Activated B cell treated with CpG ODN at 0.5 μM for 24 hours (primary cell): ENCODE measurements around the gene UBE2E1. TPM values are rescaled to one million over a fixed set of nuclear protein-coding genes. Genes with fewer than 3 reads are reported as not detected.

Source experiments
- ATAC-seq: fragments of 200-7000 bp; cut with Tn5 transposase; one replicate; pipeline ENCODE4 v1.10.0; 2021; ENCODE audit warnings: low read depth, mild to moderate bottlenecking, moderate library complexity
- CTCF ChIA-PET: fragments of 350-600 bp; sonication (Branson Sonifier 250); formaldehyde crosslinking; loops from one replicate; lab custom pipeline; 2021; ENCODE audit warnings: antibody characterized with exemption; lab: Charles Lee
- POLR2A ChIA-PET: fragments of 350-600 bp; sonication (Branson Sonifier 250); formaldehyde crosslinking; loops from one replicate; lab custom pipeline; 2021; ENCODE audit warnings: antibody characterized with exemption; lab: Charles Lee
- DNase-seq: peaks from one replicate; pipeline ENCODE4 v3.0.0; 2022
- H3K27ac Mint-ChIP-seq: one replicate; pipeline ENCODE4 v1.8.0; 2020; ENCODE audit warnings: mixed read lengths
- H3K27me3 Mint-ChIP-seq: one replicate; pipeline ENCODE4 v1.8.0; 2021; ENCODE audit warnings: mixed read lengths
- H3K36me3 Mint-ChIP-seq: one replicate; pipeline ENCODE4 v1.8.0; 2021; ENCODE audit warnings: low read depth, mixed read lengths
- H3K4me1 Mint-ChIP-seq: one replicate; pipeline ENCODE4 v1.8.0; 2021; ENCODE audit warnings: mixed read lengths
- H3K4me3 Mint-ChIP-seq: one replicate; pipeline ENCODE4 v1.8.0; 2020; ENCODE audit warnings: mild to moderate bottlenecking, mixed read lengths
- H3K9me3 Mint-ChIP-seq: one replicate; pipeline ENCODE4 v1.8.0; 2020; ENCODE audit warnings: mixed read lengths
- CTCF ChIP-seq: fragments of 200-600 bp; IDR thresholded peaks from one replicate; pipeline ENCODE4 v1.8.0; 2022; ENCODE audit warnings: antibody characterized with exemption, mild to moderate bottlenecking
- intact Hi-C: fragments of 100-400 bp; cut with micrococcal nuclease; formaldehyde crosslinking; loops from one replicate; pipeline ENCODE4 v1.15.1; 2024
- total RNA-seq: library from RNA; stranded (reverse); gene quantifications from 2 replicates; pipeline ENCODE4 v1.2.3, GENCODE V29; 2022

Gene UBE2E1
- total RNA-seq, 1 donor from 2014 or later, result 85.2 TPM

GRCh38 chr3:23791678-23792077, 14.1 kb upstream of the UBE2E1 start:
- no peak for TF ChIP-seq CTCF
- Mint-ChIP-seq H3K4me1 (no peaks in the 10 kb centered on the region), H3K36me3 (no peaks in the 10 kb centered on the region), H3K27me3 (no peaks in the 10 kb centered on the region), H3K9me3 (no peaks in the 10 kb centered on the region), H3K27ac (no peak overlapping the region), H3K4me3 (no peak overlapping the region)
- POLR2A ChIA-PET, result interaction anchor here (0.6 kb wide), 2 partner anchors 25 to 132 kb away, joined by 3 to 4 read pairs; no protein-coding TSS in a partner anchor
- intact Hi-C loops, result no loop called here
- CTCF ChIA-PET, result no interaction called here
- DNase-seq (no peak), ATAC-seq (no peak)

- intact Hi-C loops, result no loop called here
- ChIA-PET POLR2A (interaction anchor here (0.6 kb wide), 2 partner anchors 47 to 631 kb away, joined by 3 read pairs; no protein-coding TSS in a partner anchor), CTCF (no interaction called here)
- Mint-ChIP-seq H3K27ac (no peak overlapping the region), H3K27me3 (no peaks in the 10 kb centered on the region), H3K4me1 (no peaks in the 10 kb centered on the region), H3K4me3 (no peak overlapping the region), H3K9me3 (no peaks in the 10 kb centered on the region), H3K36me3 (no peaks in the 10 kb centered on the region)
- no peak for TF ChIP-seq CTCF
- ATAC-seq (no peak), DNase-seq (no peak)
Measured at GRCh38 chr3:23793528-23794134, 12.1 kb upstream of the UBE2E1 start.

- DNase-seq, result no peak
- no peak overlapping the region for H3K4me3 Mint-ChIP-seq
- H3K4me1 Mint-ChIP-seq, result no peaks in the 10 kb centered on the region
- intact Hi-C loops, result no loop called here
- no peaks in the 10 kb centered on the region for H3K9me3 Mint-ChIP-seq
- no peaks in the 10 kb centered on the region for H3K27me3 Mint-ChIP-seq
- ChIA-PET CTCF (no interaction called here), POLR2A (no interaction called here)
- no peak overlapping the region for H3K27ac Mint-ChIP-seq
- TF ChIP-seq CTCF, result no peak
- no peaks in the 10 kb centered on the region for H3K36me3 Mint-ChIP-seq
- ATAC-seq, result no peak
Measured at GRCh38 chr3:23795096-23795495, 10.7 kb upstream of the UBE2E1 start.

GRCh38 chr3:23796518-23796917, 9.2 kb upstream of the UBE2E1 start:
- no peak for TF ChIP-seq CTCF
- H3K4me3 Mint-ChIP-seq, result no peak overlapping the region
- no peaks in the 10 kb centered on the region for H3K9me3 Mint-ChIP-seq
- ATAC-seq, result no peak
- intact Hi-C loops, result no loop called here
- no peak for DNase-seq
- POLR2A ChIA-PET, result no interaction called here
- H3K27ac Mint-ChIP-seq, result no peak overlapping the region
- H3K36me3 Mint-ChIP-seq, result no peaks in the 10 kb centered on the region
- CTCF ChIA-PET, result interaction anchor here (0.6 to 0.8 kb wide), 2 partner anchors 17 to 135 kb away, joined by 3 to 4 read pairs; no protein-coding TSS in a partner anchor
- H3K4me1 Mint-ChIP-seq, result no peaks in the 10 kb centered on the region
- H3K27me3 Mint-ChIP-seq, result no peaks in the 10 kb centered on the region

- Mint-ChIP-seq H3K36me3 (no peaks in the 10 kb centered on the region), H3K4me3 (no peak overlapping the region), H3K4me1 (no peaks in the 10 kb centered on the region), H3K27me3 (no peaks in the 10 kb centered on the region), H3K9me3 (no peaks in the 10 kb centered on the region), H3K27ac (no peak overlapping the region)
- no peak for ATAC-seq
- TF ChIP-seq CTCF, result no peak
- intact Hi-C loops, result no loop called here
- ChIA-PET CTCF (no interaction called here), POLR2A (no interaction called here)
- no peak for DNase-seq
Measured at GRCh38 chr3:23797491-23797890, 8.3 kb upstream of the UBE2E1 start.
